ENCODE results near the gene NPAS3. TPM values are rescaled to one million over a fixed set of nuclear protein-coding genes. Genes with fewer than 3 reads are reported as not detected.

The NPAS3 gene
- total RNA-seq, 1 donor from 2014 or later: not detected

DNA sequence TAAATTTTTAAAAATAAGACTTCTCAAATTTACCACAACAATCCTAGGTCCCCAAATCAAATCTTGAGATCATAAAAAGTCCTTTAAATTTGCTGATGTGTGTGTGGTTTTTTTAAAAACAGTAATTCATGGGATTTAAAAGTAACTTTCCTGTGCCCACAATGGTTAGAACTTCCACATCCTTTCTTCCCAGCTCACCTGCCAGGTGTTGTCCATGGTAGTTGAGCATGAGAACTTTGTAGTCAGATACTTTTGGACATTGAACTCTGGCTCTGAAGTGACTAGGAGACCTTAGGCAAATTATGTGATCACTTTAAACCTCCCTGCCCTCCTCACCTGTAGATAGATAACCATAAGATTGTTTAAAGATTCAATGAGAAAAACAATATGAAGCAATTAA, 253.2 kb downstream of the NPAS3 start:
- Histone ChIP-seq H3K4me1 (no peaks in the 10 kb centered on the region), H3K4me3 (no peak overlapping the region), H3K4me2 (no peak overlapping the region), H3K27ac (no peak overlapping the region), H4K20me1 (ENCODE audit: low read depth) (no peaks in the 10 kb centered on the region), H3K9me3 (ENCODE audit: low read depth) (no peaks in the 10 kb centered on the region), H3K36me3 (no peaks in the 10 kb centered on the region), H3K9ac (no peak overlapping the region), H3K27me3 (no peaks in the 10 kb centered on the region), H3F3A (ENCODE audit: low read depth) (no peaks in the 10 kb centered on the region), H2AFZ (replicated peaks) (no peak overlapping the region), H3K79me2 (ENCODE audit: low read depth) (no peaks in the 10 kb centered on the region)
- Mint-ChIP-seq H3K4me1 (no peaks in the 10 kb centered on the region), H3K4me3 (no peak overlapping the region), H3K27ac (no peak overlapping the region), H3K27me3 (ENCODE audit: insufficient read depth, low read depth) (no peaks in the 10 kb centered on the region), H3K36me3 (no peaks in the 10 kb centered on the region), H3K9me3 (no peaks in the 10 kb centered on the region)
- TF ChIP-seq EZH2 (IDR thresholded peaks at IDR 0.05) (no peak), CTCF (IDR thresholded peaks at IDR 0.05) (no peak), EZH2phosphoT487 (IDR thresholded peaks at IDR 0.05) (no peak)
- DNase-seq (ENCODE audit: low spot score): no peak

- no peak overlapping the region for H3K27ac ChIP-seq
- Mint-ChIP-seq H3K27me3 (ENCODE audit: insufficient read depth, low read depth) (no peaks in the 10 kb centered on the region), H3K4me3 (no peak overlapping the region), H3K36me3 (peaks cover 4% of the 10 kb centered on the region), H3K27ac (no peak overlapping the region), H3K9me3 (peaks cover 4% of the 10 kb centered on the region), H3K4me1 (no peaks in the 10 kb centered on the region)
- no peak overlapping the region for H3K4me2 ChIP-seq
- no peaks in the 10 kb centered on the region for H3K4me1 ChIP-seq
- H3K4me3 ChIP-seq: no peak overlapping the region
- DNase-seq (ENCODE audit: low spot score): no peak
- TF ChIP-seq EZH2phosphoT487 (IDR thresholded peaks at IDR 0.05) (no peak), CTCF (IDR thresholded peaks at IDR 0.05) (no peak), EZH2 (IDR thresholded peaks at IDR 0.05) (no peak)
- H3K9me3 ChIP-seq (ENCODE audit: low read depth): no peaks in the 10 kb centered on the region
- no peak overlapping the region for H3K9ac ChIP-seq
- H4K20me1 ChIP-seq (ENCODE audit: low read depth): no peaks in the 10 kb centered on the region
- no peaks in the 10 kb centered on the region for H3K36me3 ChIP-seq
- no peak overlapping the region for H2AFZ ChIP-seq (replicated peaks)
- H3K27me3 ChIP-seq: no peaks in the 10 kb centered on the region
- no peaks in the 10 kb centered on the region for H3F3A ChIP-seq (ENCODE audit: low read depth)
- no peaks in the 10 kb centered on the region for H3K79me2 ChIP-seq (ENCODE audit: low read depth)
Observed at GRCh38 chr14:33194551-33194950, 255.9 kb downstream of the NPAS3 start.

DNA sequence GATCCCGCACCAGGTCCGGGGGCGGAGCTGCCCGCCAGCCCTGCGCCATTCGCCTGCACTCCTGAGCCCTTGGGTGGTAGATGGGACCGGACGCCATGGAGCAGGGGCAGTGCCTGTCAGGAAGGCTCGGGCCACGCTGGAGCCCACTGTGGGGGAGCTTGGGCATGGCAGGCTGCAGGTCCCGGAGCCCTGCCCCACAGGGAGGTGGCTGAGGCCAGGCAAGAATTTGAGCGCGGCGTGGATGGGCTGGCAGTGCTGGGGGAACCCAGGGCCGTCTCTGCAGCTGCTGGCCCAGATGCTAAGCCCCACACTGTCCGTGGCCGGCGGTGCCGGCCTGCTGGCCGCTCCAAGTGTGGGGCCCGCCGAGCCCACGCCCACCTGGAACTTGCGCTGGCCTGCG, 260.0 kb downstream of the NPAS3 start:
- H4K20me1 ChIP-seq (ENCODE audit: low read depth): no peaks in the 10 kb centered on the region
- no peak for DNase-seq (ENCODE audit: low spot score)
- no peak for TF ChIP-seq CTCF (IDR thresholded peaks at IDR 0.05)
- TF ChIP-seq EZH2 (IDR thresholded peaks at IDR 0.05): no peak
- TF ChIP-seq EZH2phosphoT487 (IDR thresholded peaks at IDR 0.05): no peak
- H3K79me2 ChIP-seq (ENCODE audit: low read depth): no peaks in the 10 kb centered on the region
- H3K36me3 ChIP-seq: no peaks in the 10 kb centered on the region
- H3K4me3 ChIP-seq: no peak overlapping the region
- H3F3A ChIP-seq (ENCODE audit: low read depth): no peaks in the 10 kb centered on the region
- no peak overlapping the region for H3K9ac ChIP-seq
- no peak overlapping the region for H3K4me2 ChIP-seq
- no peak overlapping the region for H2AFZ ChIP-seq (replicated peaks)
- Mint-ChIP-seq H3K4me3 (no peak overlapping the region), H3K36me3 (peaks cover 4% of the 10 kb centered on the region), H3K27ac (no peak overlapping the region), H3K4me1 (no peaks in the 10 kb centered on the region), H3K27me3 (ENCODE audit: insufficient read depth, low read depth) (no peaks in the 10 kb centered on the region), H3K9me3 (peaks cover 4% of the 10 kb centered on the region)
- no peaks in the 10 kb centered on the region for H3K27me3 ChIP-seq
- H3K9me3 ChIP-seq (ENCODE audit: low read depth): no peaks in the 10 kb centered on the region
- H3K27ac ChIP-seq: no peak overlapping the region
- H3K4me1 ChIP-seq: no peaks in the 10 kb centered on the region
